GM23338 (cell line): Measurements from ENCODE around the gene IMMP2L. TPM values are rescaled to one million over a fixed set of nuclear protein-coding genes. Genes with fewer than 3 reads are reported as not detected.

Experiments used
- ATAC-seq: fragments of 200-7000 bp; cut with Tn5 transposase; 3 replicates; pipeline ENCODE4 v1.9.1; 2020
- DNase-seq: peaks from one replicate; pipeline ENCODE4 v3.0.0-alpha.2; 2015; ENCODE audit warnings: low spot score
- H2AFZ ChIP-seq: fragments of 200-600 bp; sonication (generic); 2 replicates; pipeline ENCODE4 v1.8.0; 2016; ENCODE audit warnings: antibody characterized with exemption, mild to moderate bottlenecking, moderate library complexity
- H3F3A ChIP-seq: fragments of 200-600 bp; sonication (generic); replicated peaks from 2 replicates; pipeline ENCODE4 v1.8.0; 2017; ENCODE audit warnings: antibody characterized with exemption, mixed run types, low read depth
- H3K27ac ChIP-seq: fragments of 200-600 bp; sonication (generic); 2 replicates; pipeline ENCODE4 v1.6.1; 2016; ENCODE audit warnings: low read depth
- H3K27me3 ChIP-seq: fragments of 200-600 bp; sonication (generic); 2 replicates; pipeline ENCODE4 v1.8.0; 2016; ENCODE audit warnings: mild to moderate bottlenecking, mixed run types, moderate library complexity; ENCODE audit not compliant: insufficient read depth
- H3K36me3 ChIP-seq: fragments of 200-600 bp; sonication (generic); 2 replicates; pipeline ENCODE4 v1.8.0; 2016; ENCODE audit warnings: mild to moderate bottlenecking; ENCODE audit not compliant: insufficient read depth
- H3K4me1 ChIP-seq: fragments of 200-600 bp; sonication (generic); 2 replicates; pipeline ENCODE4 v1.8.0; 2016; ENCODE audit warnings: mild to moderate bottlenecking, moderate library complexity; ENCODE audit not compliant: insufficient read depth
- H3K4me2 ChIP-seq: fragments of 200-600 bp; sonication (generic); 2 replicates; pipeline ENCODE4 v1.7.1; 2017; ENCODE audit warnings: mixed run types
- H3K4me3 ChIP-seq: fragments of 200-600 bp; sonication (generic); 2 replicates; pipeline ENCODE4 v1.6.1; 2016; ENCODE audit warnings: mixed run types
- H3K79me2 ChIP-seq: fragments of 200-600 bp; sonication (generic); replicated peaks from 2 replicates; pipeline ENCODE4 v1.8.0; 2017; ENCODE audit warnings: mild to moderate bottlenecking; ENCODE audit not compliant: insufficient read depth
- H3K9me2 ChIP-seq: fragments of 200-600 bp; sonication (generic); 2 replicates; pipeline ENCODE4 v1.8.0; 2017; ENCODE audit not compliant: insufficient read depth
- H4K20me1 ChIP-seq: fragments of 200-600 bp; sonication (generic); replicated peaks from 2 replicates; pipeline ENCODE4 v1.8.0; 2017; ENCODE audit warnings: mild to moderate bottlenecking; ENCODE audit not compliant: insufficient read depth
- H3K27ac Mint-ChIP-seq: 2 replicates; pipeline ENCODE4 v1.8.0; 2020; ENCODE audit warnings: inconsistent platforms, mild to moderate bottlenecking, moderate library complexity, mixed read lengths
- H3K27me3 Mint-ChIP-seq: 3 replicates; pipeline ENCODE4 v1.8.0; 2022; ENCODE audit warnings: low read depth, mild to moderate bottlenecking, moderate library complexity, mixed read lengths, inconsistent platforms; ENCODE audit not compliant: insufficient read depth, poor library complexity
- H3K36me3 Mint-ChIP-seq: 3 replicates; pipeline ENCODE4 v1.8.0; 2021; ENCODE audit warnings: low read depth, mild to moderate bottlenecking, inconsistent platforms, moderate library complexity, mixed read lengths
- H3K4me1 Mint-ChIP-seq: 3 replicates; pipeline ENCODE4 v1.8.0; 2020; ENCODE audit warnings: mild to moderate bottlenecking, inconsistent platforms, mixed read lengths
- H3K4me3 Mint-ChIP-seq: 3 replicates; pipeline ENCODE4 v1.8.0; 2021; ENCODE audit warnings: moderate library complexity, mild to moderate bottlenecking, inconsistent platforms, mixed read lengths
- H3K9me3 Mint-ChIP-seq: 3 replicates; pipeline ENCODE4 v1.8.0; 2020; ENCODE audit warnings: moderate library complexity, mild to moderate bottlenecking, inconsistent platforms, mixed read lengths
- EZH2 ChIP-seq: fragments of 200-600 bp; sonication (generic); IDR thresholded peaks from one replicate; pipeline ENCODE4 v1.8.0; 2017; ENCODE audit warnings: antibody characterized with exemption, mild to moderate bottlenecking, low read depth; ENCODE audit not compliant: unreplicated experiment
- EZH2phosphoT487 ChIP-seq: fragments of 200-600 bp; sonication (generic); IDR thresholded peaks from one replicate; pipeline ENCODE4 v1.8.1; 2018; ENCODE audit warnings: antibody characterized with exemption; ENCODE audit not compliant: unreplicated experiment
- JUNB ChIP-seq: IDR thresholded peaks from one replicate; pipeline ENCODE4 v1.6.1; 2016; ENCODE audit warnings: antibody characterized with exemption; ENCODE audit not compliant: unreplicated experiment
- NANOG ChIP-seq: IDR thresholded peaks from 2 replicates; pipeline ENCODE4 v1.6.1; 2016; ENCODE audit warnings: antibody characterized with exemption, borderline replicate concordance
- POLR2AphosphoS5 ChIP-seq: IDR thresholded peaks from 2 replicates; pipeline ENCODE4 v1.6.1; 2016; ENCODE audit warnings: antibody characterized with exemption, low read depth
- STAT1 ChIP-seq: IDR thresholded peaks from one replicate; pipeline ENCODE4 v1.6.1; 2016; ENCODE audit warnings: antibody characterized with exemption; ENCODE audit not compliant: unreplicated experiment
- polyA plus RNA-seq: library from polyadenylated mRNA; unstranded; fragments of >200 nt; fragmentation: Nextera tagmentation; extraction: Ambion mirVana; gene quantifications from 2 replicates; pipeline ENCODE4 v1.2.1, GENCODE V29; 2016
- total RNA-seq: library from RNA; depleted of rRNA; stranded (reverse); fragments of >200 nt; shearing (Covaris generic); gene quantifications from 2 replicates; pipeline ENCODE4 v1.2.3, GENCODE V29; 2014
- TF ChIP-seq, protein P1 (sequence below): IDR thresholded peaks from one replicate; pipeline ENCODE4 v1.6.1; 2018; ENCODE audit warnings: antibody characterized with exemption; ENCODE audit not compliant: unreplicated experiment
- TF ChIP-seq, protein P2 (sequence below): fragments of 250-450 bp; sonication (Bioruptor Pico); IDR thresholded peaks from 2 replicates; pipeline ENCODE4 v1.5.0; 2020; ENCODE audit warnings: mild to moderate bottlenecking, moderate library complexity
- TF ChIP-seq, protein P3 (sequence below), 2 experiments: fragments of 200-600 bp in 1 of 2; sonication (generic) in 1 of 2; conservative IDR thresholded peaks; 2 replicates each; pipeline versions ENCODE4 v1.5.1 to v1.6.1; 2016 to 2017; ENCODE audit warnings: antibody characterized with exemption in 2 of 2, low read depth in 2 of 2, mild to moderate bottlenecking in 2 of 2, moderate library complexity in 1 of 2
- TF ChIP-seq, protein P4 (sequence below): IDR thresholded peaks from 2 replicates; pipeline ENCODE4 v1.6.1; 2016; ENCODE audit warnings: antibody characterized with exemption

Gene IMMP2L
- total and polyA plus RNA-seq, 2 experiments from 2014 or later = 7.3 to 14.0 TPM

DNA sequence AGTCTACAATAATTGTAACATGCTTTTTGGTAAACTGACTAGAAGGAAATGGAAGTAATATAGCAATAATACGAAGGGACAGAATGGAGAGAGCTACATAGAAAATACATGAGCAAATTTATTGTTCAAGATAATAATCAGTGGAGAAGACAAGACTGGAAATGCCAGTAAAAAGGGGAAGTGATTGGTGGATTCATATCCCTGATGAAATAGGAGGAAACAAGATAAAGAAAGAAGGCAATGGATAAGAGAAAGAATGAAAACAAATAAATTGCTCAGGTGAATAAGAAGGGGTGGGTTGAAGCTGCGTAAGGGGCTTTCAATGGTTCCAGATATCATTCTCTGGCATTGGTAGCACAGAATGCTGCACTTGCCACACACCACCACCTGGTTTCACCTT lies 335.5 kb downstream of the IMMP2L start:
- no peak overlapping the region for H3K4me2 ChIP-seq
- Mint-ChIP-seq H3K27me3 (no peaks in the 10 kb centered on the region), H3K4me3 (no peak overlapping the region), H3K4me1 (no peaks in the 10 kb centered on the region; the same call in 2 of the 3 replicates), H3K27ac (no peak overlapping the region), H3K36me3 (no peaks in the 10 kb centered on the region), H3K9me3 (no peaks in the 10 kb centered on the region)
- H3K4me1 ChIP-seq = no peaks in the 10 kb centered on the region; the same call in 1 of the 2 replicates
- H3K36me3 ChIP-seq = no peaks in the 10 kb centered on the region
- no peak overlapping the region for H3K27ac ChIP-seq
- H3K27me3 ChIP-seq = no peaks in the 10 kb centered on the region
- no peaks in the 10 kb centered on the region for H4K20me1 ChIP-seq
- ATAC-seq = no peak
- no peak for DNase-seq
- H3K4me3 ChIP-seq = no peak overlapping the region
- H3K79me2 ChIP-seq = no peaks in the 10 kb centered on the region
- H3F3A ChIP-seq = no peaks in the 10 kb centered on the region
- no peak for TF ChIP-seq EZH2
- TF ChIP-seq, protein P1, sequence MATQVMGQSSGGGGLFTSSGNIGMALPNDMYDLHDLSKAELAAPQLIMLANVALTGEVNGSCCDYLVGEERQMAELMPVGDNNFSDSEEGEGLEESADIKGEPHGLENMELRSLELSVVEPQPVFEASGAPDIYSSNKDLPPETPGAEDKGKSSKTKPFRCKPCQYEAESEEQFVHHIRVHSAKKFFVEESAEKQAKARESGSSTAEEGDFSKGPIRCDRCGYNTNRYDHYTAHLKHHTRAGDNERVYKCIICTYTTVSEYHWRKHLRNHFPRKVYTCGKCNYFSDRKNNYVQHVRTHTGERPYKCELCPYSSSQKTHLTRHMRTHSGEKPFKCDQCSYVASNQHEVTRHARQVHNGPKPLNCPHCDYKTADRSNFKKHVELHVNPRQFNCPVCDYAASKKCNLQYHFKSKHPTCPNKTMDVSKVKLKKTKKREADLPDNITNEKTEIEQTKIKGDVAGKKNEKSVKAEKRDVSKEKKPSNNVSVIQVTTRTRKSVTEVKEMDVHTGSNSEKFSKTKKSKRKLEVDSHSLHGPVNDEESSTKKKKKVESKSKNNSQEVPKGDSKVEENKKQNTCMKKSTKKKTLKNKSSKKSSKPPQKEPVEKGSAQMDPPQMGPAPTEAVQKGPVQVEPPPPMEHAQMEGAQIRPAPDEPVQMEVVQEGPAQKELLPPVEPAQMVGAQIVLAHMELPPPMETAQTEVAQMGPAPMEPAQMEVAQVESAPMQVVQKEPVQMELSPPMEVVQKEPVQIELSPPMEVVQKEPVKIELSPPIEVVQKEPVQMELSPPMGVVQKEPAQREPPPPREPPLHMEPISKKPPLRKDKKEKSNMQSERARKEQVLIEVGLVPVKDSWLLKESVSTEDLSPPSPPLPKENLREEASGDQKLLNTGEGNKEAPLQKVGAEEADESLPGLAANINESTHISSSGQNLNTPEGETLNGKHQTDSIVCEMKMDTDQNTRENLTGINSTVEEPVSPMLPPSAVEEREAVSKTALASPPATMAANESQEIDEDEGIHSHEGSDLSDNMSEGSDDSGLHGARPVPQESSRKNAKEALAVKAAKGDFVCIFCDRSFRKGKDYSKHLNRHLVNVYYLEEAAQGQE = no peak
- no peak for TF ChIP-seq NANOG
- no peak for TF ChIP-seq POLR2AphosphoS5
- TF ChIP-seq JUNB = no peak
- no peak for TF ChIP-seq EZH2phosphoT487
- no peak for TF ChIP-seq STAT1
- TF ChIP-seq, protein P2, sequence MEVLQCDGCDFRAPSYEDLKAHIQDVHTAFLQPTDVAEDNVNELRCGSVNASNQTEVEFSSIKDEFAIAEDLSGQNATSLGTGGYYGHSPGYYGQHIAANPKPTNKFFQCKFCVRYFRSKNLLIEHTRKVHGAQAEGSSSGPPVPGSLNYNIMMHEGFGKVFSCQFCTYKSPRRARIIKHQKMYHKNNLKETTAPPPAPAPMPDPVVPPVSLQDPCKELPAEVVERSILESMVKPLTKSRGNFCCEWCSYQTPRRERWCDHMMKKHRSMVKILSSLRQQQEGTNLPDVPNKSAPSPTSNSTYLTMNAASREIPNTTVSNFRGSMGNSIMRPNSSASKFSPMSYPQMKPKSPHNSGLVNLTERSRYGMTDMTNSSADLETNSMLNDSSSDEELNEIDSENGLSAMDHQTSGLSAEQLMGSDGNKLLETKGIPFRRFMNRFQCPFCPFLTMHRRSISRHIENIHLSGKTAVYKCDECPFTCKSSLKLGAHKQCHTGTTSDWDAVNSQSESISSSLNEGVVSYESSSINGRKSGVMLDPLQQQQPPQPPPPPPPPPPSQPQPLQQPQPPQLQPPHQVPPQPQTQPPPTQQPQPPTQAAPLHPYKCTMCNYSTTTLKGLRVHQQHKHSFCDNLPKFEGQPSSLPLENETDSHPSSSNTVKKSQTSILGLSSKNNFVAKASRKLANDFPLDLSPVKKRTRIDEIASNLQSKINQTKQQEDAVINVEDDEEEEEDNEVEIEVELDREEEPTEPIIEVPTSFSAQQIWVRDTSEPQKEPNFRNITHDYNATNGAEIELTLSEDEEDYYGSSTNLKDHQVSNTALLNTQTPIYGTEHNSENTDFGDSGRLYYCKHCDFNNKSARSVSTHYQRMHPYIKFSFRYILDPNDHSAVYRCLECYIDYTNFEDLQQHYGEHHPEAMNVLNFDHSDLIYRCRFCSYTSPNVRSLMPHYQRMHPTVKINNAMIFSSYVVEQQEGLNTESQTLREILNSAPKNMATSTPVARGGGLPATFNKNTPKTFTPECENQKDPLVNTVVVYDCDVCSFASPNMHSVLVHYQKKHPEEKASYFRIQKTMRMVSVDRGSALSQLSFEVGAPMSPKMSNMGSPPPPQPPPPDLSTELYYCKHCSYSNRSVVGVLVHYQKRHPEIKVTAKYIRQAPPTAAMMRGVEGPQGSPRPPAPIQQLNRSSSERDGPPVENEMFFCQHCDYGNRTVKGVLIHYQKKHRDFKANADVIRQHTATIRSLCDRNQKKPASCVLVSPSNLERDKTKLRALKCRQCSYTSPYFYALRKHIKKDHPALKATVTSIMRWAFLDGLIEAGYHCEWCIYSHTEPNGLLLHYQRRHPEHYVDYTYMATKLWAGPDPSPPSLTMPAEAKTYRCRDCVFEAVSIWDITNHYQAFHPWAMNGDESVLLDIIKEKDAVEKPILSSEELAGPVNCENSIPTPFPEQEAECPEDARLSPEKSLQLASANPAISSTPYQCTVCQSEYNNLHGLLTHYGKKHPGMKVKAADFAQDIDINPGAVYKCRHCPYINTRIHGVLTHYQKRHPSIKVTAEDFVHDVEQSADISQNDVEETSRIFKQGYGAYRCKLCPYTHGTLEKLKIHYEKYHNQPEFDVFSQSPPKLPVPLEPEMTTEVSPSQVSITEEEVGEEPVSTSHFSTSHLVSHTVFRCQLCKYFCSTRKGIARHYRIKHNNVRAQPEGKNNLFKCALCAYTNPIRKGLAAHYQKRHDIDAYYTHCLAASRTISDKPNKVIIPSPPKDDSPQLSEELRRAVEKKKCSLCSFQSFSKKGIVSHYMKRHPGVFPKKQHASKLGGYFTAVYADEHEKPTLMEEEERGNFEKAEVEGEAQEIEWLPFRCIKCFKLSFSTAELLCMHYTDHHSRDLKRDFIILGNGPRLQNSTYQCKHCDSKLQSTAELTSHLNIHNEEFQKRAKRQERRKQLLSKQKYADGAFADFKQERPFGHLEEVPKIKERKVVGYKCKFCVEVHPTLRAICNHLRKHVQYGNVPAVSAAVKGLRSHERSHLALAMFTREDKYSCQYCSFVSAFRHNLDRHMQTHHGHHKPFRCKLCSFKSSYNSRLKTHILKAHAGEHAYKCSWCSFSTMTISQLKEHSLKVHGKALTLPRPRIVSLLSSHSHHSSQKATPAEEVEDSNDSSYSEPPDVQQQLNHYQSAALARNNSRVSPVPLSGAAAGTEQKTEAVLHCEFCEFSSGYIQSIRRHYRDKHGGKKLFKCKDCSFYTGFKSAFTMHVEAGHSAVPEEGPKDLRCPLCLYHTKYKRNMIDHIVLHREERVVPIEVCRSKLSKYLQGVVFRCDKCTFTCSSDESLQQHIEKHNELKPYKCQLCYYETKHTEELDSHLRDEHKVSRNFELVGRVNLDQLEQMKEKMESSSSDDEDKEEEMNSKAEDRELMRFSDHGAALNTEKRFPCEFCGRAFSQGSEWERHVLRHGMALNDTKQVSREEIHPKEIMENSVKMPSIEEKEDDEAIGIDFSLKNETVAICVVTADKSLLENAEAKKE (CRISPR knock-in tag) = no peak
- TF ChIP-seq, protein P3, sequence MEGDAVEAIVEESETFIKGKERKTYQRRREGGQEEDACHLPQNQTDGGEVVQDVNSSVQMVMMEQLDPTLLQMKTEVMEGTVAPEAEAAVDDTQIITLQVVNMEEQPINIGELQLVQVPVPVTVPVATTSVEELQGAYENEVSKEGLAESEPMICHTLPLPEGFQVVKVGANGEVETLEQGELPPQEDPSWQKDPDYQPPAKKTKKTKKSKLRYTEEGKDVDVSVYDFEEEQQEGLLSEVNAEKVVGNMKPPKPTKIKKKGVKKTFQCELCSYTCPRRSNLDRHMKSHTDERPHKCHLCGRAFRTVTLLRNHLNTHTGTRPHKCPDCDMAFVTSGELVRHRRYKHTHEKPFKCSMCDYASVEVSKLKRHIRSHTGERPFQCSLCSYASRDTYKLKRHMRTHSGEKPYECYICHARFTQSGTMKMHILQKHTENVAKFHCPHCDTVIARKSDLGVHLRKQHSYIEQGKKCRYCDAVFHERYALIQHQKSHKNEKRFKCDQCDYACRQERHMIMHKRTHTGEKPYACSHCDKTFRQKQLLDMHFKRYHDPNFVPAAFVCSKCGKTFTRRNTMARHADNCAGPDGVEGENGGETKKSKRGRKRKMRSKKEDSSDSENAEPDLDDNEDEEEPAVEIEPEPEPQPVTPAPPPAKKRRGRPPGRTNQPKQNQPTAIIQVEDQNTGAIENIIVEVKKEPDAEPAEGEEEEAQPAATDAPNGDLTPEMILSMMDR (conservative IDR thresholded peaks at IDR 0.05; ENCODE audit: low read depth in 2 of 2) = no peak
- TF ChIP-seq, protein P4, sequence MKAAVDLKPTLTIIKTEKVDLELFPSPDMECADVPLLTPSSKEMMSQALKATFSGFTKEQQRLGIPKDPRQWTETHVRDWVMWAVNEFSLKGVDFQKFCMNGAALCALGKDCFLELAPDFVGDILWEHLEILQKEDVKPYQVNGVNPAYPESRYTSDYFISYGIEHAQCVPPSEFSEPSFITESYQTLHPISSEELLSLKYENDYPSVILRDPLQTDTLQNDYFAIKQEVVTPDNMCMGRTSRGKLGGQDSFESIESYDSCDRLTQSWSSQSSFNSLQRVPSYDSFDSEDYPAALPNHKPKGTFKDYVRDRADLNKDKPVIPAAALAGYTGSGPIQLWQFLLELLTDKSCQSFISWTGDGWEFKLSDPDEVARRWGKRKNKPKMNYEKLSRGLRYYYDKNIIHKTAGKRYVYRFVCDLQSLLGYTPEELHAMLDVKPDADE = no peak
- H3K9me2 ChIP-seq = no peaks in the 10 kb centered on the region
- no peak overlapping the region for H2AFZ ChIP-seq
